ENCODE data around the gene TNP1.

- TF ChIP-seq CTCF (conservative IDR thresholded peaks at IDR 0.05; ENCODE audit: low read depth in 2 of 2) (no peak), REST (IDR thresholded peaks at IDR 0.05; ENCODE audit: unreplicated experiment) (no peak), JUNB (IDR thresholded peaks at IDR 0.05; ENCODE audit: unreplicated experiment) (no peak), ETS1 (IDR thresholded peaks at IDR 0.05) (no peak), EZH2phosphoT487 (IDR thresholded peaks at IDR 0.05; ENCODE audit: unreplicated experiment) (no peak), POLR2AphosphoS5 (IDR thresholded peaks at IDR 0.05; ENCODE audit: low read depth) (no peak), STAT1 (IDR thresholded peaks at IDR 0.05; ENCODE audit: unreplicated experiment) (no peak), CREB1 (CRISPR knock-in tag; IDR thresholded peaks at IDR 0.05; ENCODE audit: low read depth) (no peak), EZH2 (IDR thresholded peaks at IDR 0.05; ENCODE audit: low read depth, unreplicated experiment) (no peak), ZNF462 (CRISPR knock-in tag; IDR thresholded peaks at IDR 0.05) (no peak)
Observed at GRCh38 chr2:216862628-216863398, 2.9 kb upstream of the TNP1 start.
